HepG2 (cell line): ENCODE results near the gene MECR. TPM values are rescaled to one million over a fixed set of nuclear protein-coding genes. Genes with fewer than 3 reads are reported as not detected.

ENCODE experiments used
- ATF7-NPFF ChIP-seq: sonication (generic); formaldehyde crosslinking; IDR thresholded peaks from 2 replicates; pipeline ENCODE4 v1.8.1; 2023; ENCODE audit warnings: mild to moderate bottlenecking, low read depth, missing genetic modification reagents, moderate library complexity
- ELF3 ChIP-seq: IDR thresholded peaks from 2 replicates; pipeline ENCODE4 v1.6.1; 2016; ENCODE audit warnings: missing genetic modification reagents, missing compliant biosample characterization
- HDAC1 ChIP-seq: sonication (generic); formaldehyde crosslinking; IDR thresholded peaks from 2 replicates; pipeline ENCODE4 v1.5.1; 2020; ENCODE audit warnings: mild to moderate bottlenecking, missing genetic modification reagents
- NR1H2 ChIP-seq: sonication (generic); formaldehyde crosslinking; IDR thresholded peaks from 2 replicates; pipeline ENCODE4 v1.8.1; 2022; ENCODE audit warnings: low read depth, missing genetic modification reagents, borderline replicate concordance
- PRPF4 ChIP-seq: fragments of 200-400 bp; formaldehyde crosslinking; IDR thresholded peaks from 2 replicates; pipeline ENCODE4 v1.6.1; 2016; ENCODE audit warnings: low read length, low read depth; ENCODE audit not compliant: poor library complexity, severe bottlenecking
- SOX13 ChIP-seq, 3 experiments: fragments of 450-650 bp in 1 of 3; sonication (generic) in 1 of 3; formaldehyde crosslinking in 1 of 3; IDR thresholded peaks in 2 of 3; conservative IDR thresholded peaks in 1 of 3; 2 replicates each; pipeline versions ENCODE4 v1.5.0 to v1.6.1; 2016 to 2020; ENCODE audit warnings: antibody characterized with exemption in 1 of 3, mild to moderate bottlenecking in 1 of 3, missing compliant biosample characterization in 1 of 3, missing genetic modification reagents in 1 of 3, moderate library complexity in 1 of 3
- ZNF253 ChIP-seq: sonication (generic); formaldehyde crosslinking; IDR thresholded peaks from 2 replicates; pipeline ENCODE4 v1.8.0; 2022; ENCODE audit warnings: mild to moderate bottlenecking, missing genetic modification reagents, borderline replicate concordance
- ZNF256 ChIP-seq: sonication (generic); formaldehyde crosslinking; conservative IDR thresholded peaks from 2 replicates; pipeline ENCODE4 v1.4.0; 2020; ENCODE audit warnings: missing genetic modification reagents
- ZNF570 ChIP-seq: sonication (generic); formaldehyde crosslinking; IDR thresholded peaks from 2 replicates; pipeline ENCODE4 v1.4.0; 2020; ENCODE audit warnings: mild to moderate bottlenecking, missing genetic modification reagents, borderline replicate concordance
- polyA plus RNA-seq, 8 experiments: library from polyadenylated mRNA; depleted of rRNA in 3 of 8; stranded (reverse) in 7 of 8; unstranded in 1 of 8; fragments of >200 nt; fragmentation: Illumina TruSeq in 4 of 8; extraction: Trizol in 4 of 8; gene quantifications; 2 replicates each; pipeline versions ENCODE4 v1.2.1 to v1.2.3, GENCODE V29; 2011 to 2016; ENCODE audit warnings: low read depth in 4 of 8, missing spikeins in 1 of 8, mixed read lengths in 1 of 8; ENCODE audit not compliant: insufficient read depth in 1 of 8
- total RNA-seq, 5 experiments: library from RNA; depleted of rRNA; stranded (reverse); fragments of >200 nt; fragmentation: Illumina TruSeq; extraction: Trizol; gene quantifications; 2 replicates each; pipeline ENCODE4 v1.2.3, GENCODE V29; 2016; ENCODE audit warnings: low read depth in 1 of 5
- TF ChIP-seq, protein P1 (sequence below): sonication (generic); formaldehyde crosslinking; IDR thresholded peaks from 2 replicates; pipeline ENCODE4 v1.9.0; 2022; ENCODE audit warnings: missing genetic modification reagents, mild to moderate bottlenecking, borderline replicate concordance
- TF ChIP-seq, protein P2 (sequence below): sonication (generic); formaldehyde crosslinking; IDR thresholded peaks from 2 replicates; pipeline ENCODE4 v1.4.0; 2020; ENCODE audit warnings: missing genetic modification reagents
- TF ChIP-seq, protein P3 (sequence below): sonication (generic); formaldehyde crosslinking; IDR thresholded peaks from 2 replicates; pipeline ENCODE4 v1.9.0; 2021; ENCODE audit warnings: missing genetic modification reagents, borderline replicate concordance
- TF ChIP-seq, protein P4 (sequence below): sonication (generic); formaldehyde crosslinking; IDR thresholded peaks from 2 replicates; pipeline ENCODE4 v1.5.1; 2020; ENCODE audit warnings: mild to moderate bottlenecking, missing genetic modification reagents, moderate library complexity
- TF ChIP-seq, protein P5 (sequence below): sonication (generic); formaldehyde crosslinking; IDR thresholded peaks from 2 replicates; pipeline ENCODE4 v1.4.0; 2020; ENCODE audit warnings: mild to moderate bottlenecking, missing genetic modification reagents
- TF ChIP-seq, protein P6 (sequence below): sonication (generic); formaldehyde crosslinking; IDR thresholded peaks from 2 replicates; pipeline ENCODE4 v1.8.1; 2023; ENCODE audit warnings: mild to moderate bottlenecking, missing genetic modification reagents, borderline replicate concordance

The MECR gene
- total and polyA plus RNA-seq, 2 of the 13 experiments (the other 11 are each of a cell fraction or from before 2014, with no cell fraction given) = 18.8 to 24.9 TPM

DNA sequence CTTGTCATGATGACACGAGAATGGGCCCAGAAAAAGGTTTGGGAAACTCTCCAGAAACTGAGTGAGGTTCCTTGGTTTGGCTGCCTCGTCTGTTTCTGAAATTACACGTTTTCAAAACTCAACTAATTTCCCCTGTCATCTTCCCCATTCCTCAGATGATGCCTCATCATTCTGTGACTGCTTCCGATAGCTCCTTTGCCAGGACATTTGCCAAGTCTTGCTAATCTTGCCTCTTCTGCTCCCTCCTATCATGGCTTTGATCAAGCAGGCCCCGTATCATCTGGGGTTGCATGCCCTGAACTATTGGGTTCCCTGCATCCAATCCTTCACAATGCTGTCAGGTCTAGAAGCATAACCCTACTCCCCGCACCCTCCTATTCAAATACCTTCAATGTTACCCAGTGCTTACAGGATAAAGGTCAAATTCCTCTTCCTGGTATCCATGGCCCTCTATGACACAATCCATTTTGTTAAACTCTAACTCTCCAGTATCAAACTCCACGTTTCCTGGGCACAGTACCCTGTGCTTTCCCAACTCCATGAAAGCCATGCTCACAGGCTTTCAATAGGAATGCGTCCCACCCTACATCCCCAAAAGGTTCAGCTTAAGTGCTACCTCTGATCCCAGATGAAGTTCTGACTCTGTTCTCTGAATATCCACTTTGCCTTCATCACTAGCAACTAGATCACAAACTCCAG lies 84.8 kb downstream of the MECR start (continued):
- TF ChIP-seq, protein P1, sequence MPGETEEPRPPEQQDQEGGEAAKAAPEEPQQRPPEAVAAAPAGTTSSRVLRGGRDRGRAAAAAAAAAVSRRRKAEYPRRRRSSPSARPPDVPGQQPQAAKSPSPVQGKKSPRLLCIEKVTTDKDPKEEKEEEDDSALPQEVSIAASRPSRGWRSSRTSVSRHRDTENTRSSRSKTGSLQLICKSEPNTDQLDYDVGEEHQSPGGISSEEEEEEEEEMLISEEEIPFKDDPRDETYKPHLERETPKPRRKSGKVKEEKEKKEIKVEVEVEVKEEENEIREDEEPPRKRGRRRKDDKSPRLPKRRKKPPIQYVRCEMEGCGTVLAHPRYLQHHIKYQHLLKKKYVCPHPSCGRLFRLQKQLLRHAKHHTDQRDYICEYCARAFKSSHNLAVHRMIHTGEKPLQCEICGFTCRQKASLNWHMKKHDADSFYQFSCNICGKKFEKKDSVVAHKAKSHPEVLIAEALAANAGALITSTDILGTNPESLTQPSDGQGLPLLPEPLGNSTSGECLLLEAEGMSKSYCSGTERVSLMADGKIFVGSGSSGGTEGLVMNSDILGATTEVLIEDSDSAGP = no peak
- no peak for TF ChIP-seq NR1H2
- no peak for TF ChIP-seq SOX13 (IDR thresholded peaks at IDR 0.05)
- peak; percentile 60 to 81; a peak in 3 of 4 replicates for TF ChIP-seq SOX13 (CRISPR knock-in tag; conservative IDR thresholded peaks at IDR 0.05 in 1 of 2, IDR thresholded peaks at IDR 0.05 in 1 of 2)
- TF ChIP-seq, protein P2, sequence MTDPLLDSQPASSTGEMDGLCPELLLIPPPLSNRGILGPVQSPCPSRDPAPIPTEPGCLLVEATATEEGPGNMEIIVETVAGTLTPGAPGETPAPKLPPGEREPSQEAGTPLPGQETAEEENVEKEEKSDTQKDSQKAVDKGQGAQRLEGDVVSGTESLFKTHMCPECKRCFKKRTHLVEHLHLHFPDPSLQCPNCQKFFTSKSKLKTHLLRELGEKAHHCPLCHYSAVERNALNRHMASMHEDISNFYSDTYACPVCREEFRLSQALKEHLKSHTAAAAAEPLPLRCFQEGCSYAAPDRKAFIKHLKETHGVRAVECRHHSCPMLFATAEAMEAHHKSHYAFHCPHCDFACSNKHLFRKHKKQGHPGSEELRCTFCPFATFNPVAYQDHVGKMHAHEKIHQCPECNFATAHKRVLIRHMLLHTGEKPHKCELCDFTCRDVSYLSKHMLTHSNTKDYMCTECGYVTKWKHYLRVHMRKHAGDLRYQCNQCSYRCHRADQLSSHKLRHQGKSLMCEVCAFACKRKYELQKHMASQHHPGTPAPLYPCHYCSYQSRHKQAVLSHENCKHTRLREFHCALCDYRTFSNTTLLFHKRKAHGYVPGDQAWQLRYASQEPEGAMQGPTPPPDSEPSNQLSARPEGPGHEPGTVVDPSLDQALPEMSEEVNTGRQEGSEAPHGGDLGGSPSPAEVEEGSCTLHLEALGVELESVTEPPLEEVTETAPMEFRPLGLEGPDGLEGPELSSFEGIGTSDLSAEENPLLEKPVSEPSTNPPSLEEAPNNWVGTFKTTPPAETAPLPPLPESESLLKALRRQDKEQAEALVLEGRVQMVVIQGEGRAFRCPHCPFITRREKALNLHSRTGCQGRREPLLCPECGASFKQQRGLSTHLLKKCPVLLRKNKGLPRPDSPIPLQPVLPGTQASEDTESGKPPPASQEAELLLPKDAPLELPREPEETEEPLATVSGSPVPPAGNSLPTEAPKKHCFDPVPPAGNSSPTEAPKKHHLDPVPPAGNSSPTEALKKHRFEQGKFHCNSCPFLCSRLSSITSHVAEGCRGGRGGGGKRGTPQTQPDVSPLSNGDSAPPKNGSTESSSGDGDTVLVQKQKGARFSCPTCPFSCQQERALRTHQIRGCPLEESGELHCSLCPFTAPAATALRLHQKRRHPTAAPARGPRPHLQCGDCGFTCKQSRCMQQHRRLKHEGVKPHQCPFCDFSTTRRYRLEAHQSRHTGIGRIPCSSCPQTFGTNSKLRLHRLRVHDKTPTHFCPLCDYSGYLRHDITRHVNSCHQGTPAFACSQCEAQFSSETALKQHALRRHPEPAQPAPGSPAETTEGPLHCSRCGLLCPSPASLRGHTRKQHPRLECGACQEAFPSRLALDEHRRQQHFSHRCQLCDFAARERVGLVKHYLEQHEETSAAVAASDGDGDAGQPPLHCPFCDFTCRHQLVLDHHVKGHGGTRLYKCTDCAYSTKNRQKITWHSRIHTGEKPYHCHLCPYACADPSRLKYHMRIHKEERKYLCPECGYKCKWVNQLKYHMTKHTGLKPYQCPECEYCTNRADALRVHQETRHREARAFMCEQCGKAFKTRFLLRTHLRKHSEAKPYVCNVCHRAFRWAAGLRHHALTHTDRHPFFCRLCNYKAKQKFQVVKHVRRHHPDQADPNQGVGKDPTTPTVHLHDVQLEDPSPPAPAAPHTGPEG (CRISPR knock-in tag) = 0 out of 2 replicates have a peak, but pooled peaks have one; percentile 24
- peak; percentile 92 for TF ChIP-seq ELF3 (CRISPR knock-in tag)
- no peak for TF ChIP-seq HDAC1 (CRISPR knock-in tag)
- TF ChIP-seq ZNF256 = no peak
- TF ChIP-seq, protein P3, sequence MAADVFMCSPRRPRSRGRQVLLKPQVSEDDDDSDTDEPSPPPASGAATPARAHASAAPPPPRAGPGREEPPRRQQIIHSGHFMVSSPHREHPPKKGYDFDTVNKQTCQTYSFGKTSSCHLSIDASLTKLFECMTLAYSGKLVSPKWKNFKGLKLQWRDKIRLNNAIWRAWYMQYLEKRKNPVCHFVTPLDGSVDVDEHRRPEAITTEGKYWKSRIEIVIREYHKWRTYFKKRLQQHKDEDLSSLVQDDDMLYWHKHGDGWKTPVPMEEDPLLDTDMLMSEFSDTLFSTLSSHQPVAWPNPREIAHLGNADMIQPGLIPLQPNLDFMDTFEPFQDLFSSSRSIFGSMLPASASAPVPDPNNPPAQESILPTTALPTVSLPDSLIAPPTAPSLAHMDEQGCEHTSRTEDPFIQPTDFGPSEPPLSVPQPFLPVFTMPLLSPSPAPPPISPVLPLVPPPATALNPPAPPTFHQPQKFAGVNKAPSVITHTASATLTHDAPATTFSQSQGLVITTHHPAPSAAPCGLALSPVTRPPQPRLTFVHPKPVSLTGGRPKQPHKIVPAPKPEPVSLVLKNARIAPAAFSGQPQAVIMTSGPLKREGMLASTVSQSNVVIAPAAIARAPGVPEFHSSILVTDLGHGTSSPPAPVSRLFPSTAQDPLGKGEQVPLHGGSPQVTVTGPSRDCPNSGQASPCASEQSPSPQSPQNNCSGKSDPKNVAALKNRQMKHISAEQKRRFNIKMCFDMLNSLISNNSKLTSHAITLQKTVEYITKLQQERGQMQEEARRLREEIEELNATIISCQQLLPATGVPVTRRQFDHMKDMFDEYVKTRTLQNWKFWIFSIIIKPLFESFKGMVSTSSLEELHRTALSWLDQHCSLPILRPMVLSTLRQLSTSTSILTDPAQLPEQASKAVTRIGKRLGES (CRISPR knock-in tag) = no peak
- TF ChIP-seq ATF7-NPFF (CRISPR knock-in tag) = no peak
- TF ChIP-seq, protein P4, sequence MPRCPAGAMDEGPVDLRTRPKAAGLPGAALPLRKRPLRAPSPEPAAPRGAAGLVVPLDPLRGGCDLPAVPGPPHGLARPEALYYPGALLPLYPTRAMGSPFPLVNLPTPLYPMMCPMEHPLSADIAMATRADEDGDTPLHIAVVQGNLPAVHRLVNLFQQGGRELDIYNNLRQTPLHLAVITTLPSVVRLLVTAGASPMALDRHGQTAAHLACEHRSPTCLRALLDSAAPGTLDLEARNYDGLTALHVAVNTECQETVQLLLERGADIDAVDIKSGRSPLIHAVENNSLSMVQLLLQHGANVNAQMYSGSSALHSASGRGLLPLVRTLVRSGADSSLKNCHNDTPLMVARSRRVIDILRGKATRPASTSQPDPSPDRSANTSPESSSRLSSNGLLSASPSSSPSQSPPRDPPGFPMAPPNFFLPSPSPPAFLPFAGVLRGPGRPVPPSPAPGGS = no peak
- TF ChIP-seq, protein P5, sequence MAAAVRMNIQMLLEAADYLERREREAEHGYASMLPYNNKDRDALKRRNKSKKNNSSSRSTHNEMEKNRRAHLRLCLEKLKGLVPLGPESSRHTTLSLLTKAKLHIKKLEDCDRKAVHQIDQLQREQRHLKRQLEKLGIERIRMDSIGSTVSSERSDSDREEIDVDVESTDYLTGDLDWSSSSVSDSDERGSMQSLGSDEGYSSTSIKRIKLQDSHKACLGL (CRISPR knock-in tag) = no peak
- TF ChIP-seq, protein P6, sequence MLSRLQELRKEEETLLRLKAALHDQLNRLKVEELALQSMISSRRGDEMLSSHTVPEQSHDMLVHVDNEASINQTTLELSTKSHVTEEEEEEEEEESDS (CRISPR knock-in tag) = no peak
- TF ChIP-seq ZNF570 (CRISPR knock-in tag) = no peak
- TF ChIP-seq PRPF4 = no peak
- no peak for TF ChIP-seq ZNF253 (CRISPR knock-in tag)
